HepG2 (cell line): ENCODE results near the gene LARP1. TPM values are rescaled to one million over a fixed set of nuclear protein-coding genes. Genes with fewer than 3 reads are reported as not detected.

ENCODE experiments used
- CBX2 ChIP-seq, 2 experiments: fragments of 200-600 bp in 1 of 2; sonication (generic); formaldehyde crosslinking in 1 of 2; IDR thresholded peaks; 2 replicates each; pipeline versions ENCODE4 v1.7.0 to v1.8.1; 2018 to 2022; ENCODE audit warnings: low read depth in 2 of 2, low read length in 1 of 2, mild to moderate bottlenecking in 1 of 2, missing genetic modification reagents in 1 of 2
- CC2D1A ChIP-seq: sonication (generic); formaldehyde crosslinking; IDR thresholded peaks from 2 replicates; pipeline ENCODE4 v1.8.1; 2023; ENCODE audit warnings: mild to moderate bottlenecking, missing genetic modification reagents
- DPF2 ChIP-seq: sonication (generic); formaldehyde crosslinking; IDR thresholded peaks from 2 replicates; pipeline ENCODE4 v1.4.0; 2020; ENCODE audit warnings: mild to moderate bottlenecking, low read depth, missing genetic modification reagents, borderline replicate concordance
- NCOR1 ChIP-seq: fragments of 200-600 bp; sonication (generic); IDR thresholded peaks from 2 replicates; pipeline ENCODE4 v1.7.0; 2017; ENCODE audit warnings: antibody characterized with exemption, low read length, borderline replicate concordance
- NFIB ChIP-seq: sonication (generic); formaldehyde crosslinking; IDR thresholded peaks from 2 replicates; pipeline ENCODE4 v1.9.0; 2021; ENCODE audit warnings: missing genetic modification reagents, mild to moderate bottlenecking, borderline replicate concordance
- RAD51 ChIP-seq: fragments of 450-650 bp; IDR thresholded peaks from 2 replicates; pipeline ENCODE4 v1.6.1; 2016; ENCODE audit warnings: borderline replicate concordance
- REXO4 ChIP-seq: sonication (generic); formaldehyde crosslinking; IDR thresholded peaks from 2 replicates; pipeline ENCODE4 v1.8.0; 2022; ENCODE audit warnings: missing genetic modification reagents, mild to moderate bottlenecking, borderline replicate concordance
- SRSF4 ChIP-seq: fragments of 200-400 bp; formaldehyde crosslinking; IDR thresholded peaks from one replicate; pipeline ENCODE4 v1.6.1; 2018; ENCODE audit warnings: mild to moderate bottlenecking, low read depth, low read length, moderate library complexity; ENCODE audit not compliant: poor library complexity, severe bottlenecking
- ZNF10 ChIP-seq: sonication (generic); formaldehyde crosslinking; IDR thresholded peaks from 2 replicates; pipeline ENCODE4 v1.4.0; 2020; ENCODE audit warnings: mild to moderate bottlenecking, low read depth, missing genetic modification reagents, borderline replicate concordance
- ZNF282 ChIP-seq: fragments of 450-650 bp; IDR thresholded peaks from 2 replicates; pipeline ENCODE4 v1.6.1; 2018; ENCODE audit not compliant: partially characterized antibody
- ZNF432 ChIP-seq: sonication (generic); formaldehyde crosslinking; IDR thresholded peaks from 2 replicates; pipeline ENCODE4 v1.5.0; 2020; ENCODE audit warnings: missing genetic modification reagents, mild to moderate bottlenecking, borderline replicate concordance
- polyA plus RNA-seq, 8 experiments: library from polyadenylated mRNA; depleted of rRNA in 3 of 8; stranded (reverse) in 7 of 8; unstranded in 1 of 8; fragments of >200 nt; fragmentation: Illumina TruSeq in 4 of 8; extraction: Trizol in 4 of 8; gene quantifications; 2 replicates each; pipeline versions ENCODE4 v1.2.1 to v1.2.3, GENCODE V29; 2011 to 2016; ENCODE audit warnings: low read depth in 4 of 8, missing spikeins in 1 of 8, mixed read lengths in 1 of 8; ENCODE audit not compliant: insufficient read depth in 1 of 8
- total RNA-seq, 5 experiments: library from RNA; depleted of rRNA; stranded (reverse); fragments of >200 nt; fragmentation: Illumina TruSeq; extraction: Trizol; gene quantifications; 2 replicates each; pipeline ENCODE4 v1.2.3, GENCODE V29; 2016; ENCODE audit warnings: low read depth in 1 of 5
- TF ChIP-seq, protein P1 (sequence below): sonication (generic); formaldehyde crosslinking; IDR thresholded peaks from 2 replicates; pipeline ENCODE4 v1.8.0; 2022; ENCODE audit warnings: mild to moderate bottlenecking, missing genetic modification reagents, moderate library complexity
- TF ChIP-seq, protein P2 (sequence below): fragments of 450-650 bp; IDR thresholded peaks from 2 replicates; pipeline ENCODE4 v1.6.1; 2017; ENCODE audit warnings: mild to moderate bottlenecking
- TF ChIP-seq, protein P3 (sequence below): sonication (generic); formaldehyde crosslinking; IDR thresholded peaks from 2 replicates; pipeline ENCODE4 v1.4.0; 2020; ENCODE audit warnings: mild to moderate bottlenecking, missing genetic modification reagents
- TF ChIP-seq, protein P4 (sequence below), 2 experiments: sonication (generic) in 1 of 2; formaldehyde crosslinking in 1 of 2; IDR thresholded peaks; 2 replicates each; pipeline versions ENCODE4 v1.5.1 to v1.6.1; 2011 to 2020; ENCODE audit warnings: borderline replicate concordance in 1 of 2, low read depth in 1 of 2, low read length in 1 of 2, mild to moderate bottlenecking in 1 of 2, missing genetic modification reagents in 1 of 2, moderate library complexity in 1 of 2

Gene LARP1
- total and polyA plus RNA-seq, 2 of the 13 experiments (the other 11 are each of a cell fraction or from before 2014, with no cell fraction given), result 45.2 to 61.4 TPM

DNA sequence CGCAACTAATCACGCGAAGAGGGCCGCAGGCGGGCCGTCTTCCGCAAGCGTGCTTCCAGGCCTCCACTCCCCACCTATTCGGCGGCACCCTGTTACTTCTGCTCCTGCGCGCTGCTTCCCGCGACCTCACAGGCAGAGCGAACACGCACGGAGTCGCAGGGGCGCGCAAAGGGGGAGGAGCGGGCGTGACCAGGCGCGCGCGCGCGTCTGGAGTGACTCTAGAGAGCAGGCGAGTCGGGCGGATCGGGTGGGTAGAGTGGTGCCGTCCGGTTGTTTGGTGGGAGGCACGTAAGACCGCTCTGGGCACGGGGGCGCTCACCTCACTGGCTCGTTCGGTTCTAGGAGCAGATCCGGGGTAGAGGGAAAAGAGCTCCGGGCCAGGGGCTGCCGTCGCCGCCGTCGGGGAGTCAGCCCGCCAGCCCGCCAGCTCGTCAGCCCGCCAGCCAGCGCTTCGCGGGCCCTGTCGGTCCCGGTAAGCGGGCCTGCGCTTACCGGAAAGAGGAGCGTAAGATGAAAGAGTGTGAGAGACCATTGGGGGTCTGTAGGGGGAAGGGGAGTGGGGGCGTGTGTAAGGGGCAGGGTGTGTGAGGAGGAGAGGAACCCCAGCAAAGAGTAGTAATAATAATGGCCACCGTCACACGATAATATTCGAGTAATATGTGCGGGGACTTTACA lies 103.3 kb downstream of the LARP1 start, which contains the start of gene CNOT8 (continued):
- TF ChIP-seq ZNF432 (CRISPR knock-in tag) (no peak), CC2D1A (CRISPR knock-in tag) (no peak), REXO4 (CRISPR knock-in tag) (no peak), SRSF4 (no peak), RAD51 (no peak), NCOR1 (no peak), ZNF282 (no peak), NFIB (CRISPR knock-in tag) (no peak), DPF2 (CRISPR knock-in tag) (no peak), ZNF10 (CRISPR knock-in tag) (no peak), CBX2 (IDR thresholded peaks at IDR 0.05; ENCODE audit: low read depth, low read length) (no peak), CBX2 (CRISPR knock-in tag; IDR thresholded peaks at IDR 0.05; ENCODE audit: low read depth) (no peak)
- TF ChIP-seq, protein P1, sequence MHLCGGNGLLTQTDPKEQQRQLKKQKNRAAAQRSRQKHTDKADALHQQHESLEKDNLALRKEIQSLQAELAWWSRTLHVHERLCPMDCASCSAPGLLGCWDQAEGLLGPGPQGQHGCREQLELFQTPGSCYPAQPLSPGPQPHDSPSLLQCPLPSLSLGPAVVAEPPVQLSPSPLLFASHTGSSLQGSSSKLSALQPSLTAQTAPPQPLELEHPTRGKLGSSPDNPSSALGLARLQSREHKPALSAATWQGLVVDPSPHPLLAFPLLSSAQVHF (CRISPR knock-in tag), result 0 out of 2 replicates have a peak, but pooled peaks have one; percentile 53
- TF ChIP-seq, protein P2, sequence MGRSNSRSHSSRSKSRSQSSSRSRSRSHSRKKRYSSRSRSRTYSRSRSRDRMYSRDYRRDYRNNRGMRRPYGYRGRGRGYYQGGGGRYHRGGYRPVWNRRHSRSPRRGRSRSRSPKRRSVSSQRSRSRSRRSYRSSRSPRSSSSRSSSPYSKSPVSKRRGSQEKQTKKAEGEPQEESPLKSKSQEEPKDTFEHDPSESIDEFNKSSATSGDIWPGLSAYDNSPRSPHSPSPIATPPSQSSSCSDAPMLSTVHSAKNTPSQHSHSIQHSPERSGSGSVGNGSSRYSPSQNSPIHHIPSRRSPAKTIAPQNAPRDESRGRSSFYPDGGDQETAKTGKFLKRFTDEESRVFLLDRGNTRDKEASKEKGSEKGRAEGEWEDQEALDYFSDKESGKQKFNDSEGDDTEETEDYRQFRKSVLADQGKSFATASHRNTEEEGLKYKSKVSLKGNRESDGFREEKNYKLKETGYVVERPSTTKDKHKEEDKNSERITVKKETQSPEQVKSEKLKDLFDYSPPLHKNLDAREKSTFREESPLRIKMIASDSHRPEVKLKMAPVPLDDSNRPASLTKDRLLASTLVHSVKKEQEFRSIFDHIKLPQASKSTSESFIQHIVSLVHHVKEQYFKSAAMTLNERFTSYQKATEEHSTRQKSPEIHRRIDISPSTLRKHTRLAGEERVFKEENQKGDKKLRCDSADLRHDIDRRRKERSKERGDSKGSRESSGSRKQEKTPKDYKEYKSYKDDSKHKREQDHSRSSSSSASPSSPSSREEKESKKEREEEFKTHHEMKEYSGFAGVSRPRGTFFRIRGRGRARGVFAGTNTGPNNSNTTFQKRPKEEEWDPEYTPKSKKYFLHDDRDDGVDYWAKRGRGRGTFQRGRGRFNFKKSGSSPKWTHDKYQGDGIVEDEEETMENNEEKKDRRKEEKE, result no peak
- TF ChIP-seq, protein P3, sequence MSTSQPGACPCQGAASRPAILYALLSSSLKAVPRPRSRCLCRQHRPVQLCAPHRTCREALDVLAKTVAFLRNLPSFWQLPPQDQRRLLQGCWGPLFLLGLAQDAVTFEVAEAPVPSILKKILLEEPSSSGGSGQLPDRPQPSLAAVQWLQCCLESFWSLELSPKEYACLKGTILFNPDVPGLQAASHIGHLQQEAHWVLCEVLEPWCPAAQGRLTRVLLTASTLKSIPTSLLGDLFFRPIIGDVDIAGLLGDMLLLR, result no peak; the same call in 1 of the 2 replicates
- TF ChIP-seq, protein P4, sequence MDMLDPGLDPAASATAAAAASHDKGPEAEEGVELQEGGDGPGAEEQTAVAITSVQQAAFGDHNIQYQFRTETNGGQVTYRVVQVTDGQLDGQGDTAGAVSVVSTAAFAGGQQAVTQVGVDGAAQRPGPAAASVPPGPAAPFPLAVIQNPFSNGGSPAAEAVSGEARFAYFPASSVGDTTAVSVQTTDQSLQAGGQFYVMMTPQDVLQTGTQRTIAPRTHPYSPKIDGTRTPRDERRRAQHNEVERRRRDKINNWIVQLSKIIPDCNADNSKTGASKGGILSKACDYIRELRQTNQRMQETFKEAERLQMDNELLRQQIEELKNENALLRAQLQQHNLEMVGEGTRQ (IDR thresholded peaks at IDR 0.05; ENCODE audit: low read depth, low read length), result no peak
- TF ChIP-seq, protein P4 (CRISPR knock-in tag; IDR thresholded peaks at IDR 0.05; ENCODE audit: borderline replicate concordance), result no peak
